Adrenal gland (tissue), 5 donors: ENCODE results near the gene KDM2B.

ENCODE experiments used
- POLR2A ChIP-seq, 2 donors: fragments of 450-650 bp; IDR thresholded peaks; one replicate each; pipeline ENCODE4 v1.6.1; 2017; ENCODE audit warnings: antibody characterized with exemption in 2 of 2, mild to moderate bottlenecking in 2 of 2, moderate library complexity in 1 of 2
- TF ChIP-seq, protein P1 (sequence below), 6 experiments: fragments of 450-650 bp in 4 of 6; fragments of 200-600 bp in 2 of 6; sonication (generic) in 1 of 6; IDR thresholded peaks; 1 replicate in 5 of 6; 2 replicates in 1 of 6; pipeline versions ENCODE4 v1.5.1 to v1.8.0; 2016 to 2021; ENCODE audit warnings: antibody characterized with exemption in 6 of 6, mild to moderate bottlenecking in 2 of 6, moderate library complexity in 1 of 6
- donor health status: DM: no; HTN: no; CAD: no.

DNA sequence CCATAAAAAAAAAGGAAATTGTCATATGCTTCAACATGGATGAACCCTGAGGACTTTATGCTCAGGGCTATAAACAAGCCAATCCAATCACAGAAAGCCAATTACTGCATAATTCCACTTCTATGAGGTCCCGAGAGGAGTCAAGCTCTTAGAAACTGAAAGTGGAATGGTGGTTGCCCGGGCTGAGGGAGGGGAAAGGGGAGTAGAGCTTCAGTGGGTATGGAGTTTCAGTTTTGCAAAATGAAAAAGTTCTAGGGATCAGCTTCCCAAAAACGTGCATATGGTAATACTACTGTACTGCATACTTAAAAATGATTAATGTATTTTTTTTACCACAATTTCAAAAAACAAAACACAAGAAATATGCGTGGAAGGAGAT is 128.9 kb downstream of the KDM2B start:
- TF ChIP-seq, protein P1, sequence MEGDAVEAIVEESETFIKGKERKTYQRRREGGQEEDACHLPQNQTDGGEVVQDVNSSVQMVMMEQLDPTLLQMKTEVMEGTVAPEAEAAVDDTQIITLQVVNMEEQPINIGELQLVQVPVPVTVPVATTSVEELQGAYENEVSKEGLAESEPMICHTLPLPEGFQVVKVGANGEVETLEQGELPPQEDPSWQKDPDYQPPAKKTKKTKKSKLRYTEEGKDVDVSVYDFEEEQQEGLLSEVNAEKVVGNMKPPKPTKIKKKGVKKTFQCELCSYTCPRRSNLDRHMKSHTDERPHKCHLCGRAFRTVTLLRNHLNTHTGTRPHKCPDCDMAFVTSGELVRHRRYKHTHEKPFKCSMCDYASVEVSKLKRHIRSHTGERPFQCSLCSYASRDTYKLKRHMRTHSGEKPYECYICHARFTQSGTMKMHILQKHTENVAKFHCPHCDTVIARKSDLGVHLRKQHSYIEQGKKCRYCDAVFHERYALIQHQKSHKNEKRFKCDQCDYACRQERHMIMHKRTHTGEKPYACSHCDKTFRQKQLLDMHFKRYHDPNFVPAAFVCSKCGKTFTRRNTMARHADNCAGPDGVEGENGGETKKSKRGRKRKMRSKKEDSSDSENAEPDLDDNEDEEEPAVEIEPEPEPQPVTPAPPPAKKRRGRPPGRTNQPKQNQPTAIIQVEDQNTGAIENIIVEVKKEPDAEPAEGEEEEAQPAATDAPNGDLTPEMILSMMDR (IDR thresholded peaks at IDR 0.05): no peak
- no peak for TF ChIP-seq POLR2A (IDR thresholded peaks at IDR 0.05)
